ENCODE measurements around the gene INPP5A. TPM values are rescaled to one million over a fixed set of nuclear protein-coding genes. Genes with fewer than 3 reads are reported as not detected.

INPP5A gene
- total and polyA plus RNA-seq, 9 of the 15 experiments (the other 6 are each of a cell fraction or from before 2014, with no cell fraction given) = 0.66 to 11.6 (median 7.7) TPM

GRCh38 chr10:132566892-132567291 lies 29.3 kb downstream of the INPP5A start:
- BruUV-seq (replicated peaks) = no TSS peak
- POLR2A ChIA-PET = interaction anchor here (0.6 to 1.3 kb wide), 2 partner anchors 12 to 15 kb away, joined by 3 to 4 read pairs; no protein-coding TSS in a partner anchor
- peaks cover 3% of the 10 kb centered on the region for H3K9me1 ChIP-seq (ENCODE audit: control insufficient read depth, insufficient read depth, low read length)
- H3K9ac ChIP-seq (ENCODE audit: insufficient read depth in 1 of 2, low read depth in 2 of 2, low read length in 2 of 2) = no peak overlapping the region
- no peak for TF ChIP-seq YY1 (IDR thresholded peaks at IDR 0.05; ENCODE audit: borderline replicate concordance in 1 of 3, control insufficient read depth in 1 of 3, extremely low read depth in 1 of 3, insufficient read depth in 3 of 3, insufficient read length in 1 of 3, insufficient replicate concordance in 2 of 3, low read depth in 1 of 3, low read length in 2 of 3)
- no peak for TF ChIP-seq FOXJ2 (tag; IDR thresholded peaks at IDR 0.05)
- no peak for TF ChIP-seq CBX8 (IDR thresholded peaks at IDR 0.05; ENCODE audit: borderline replicate concordance, extremely low read depth, low read depth, low read length, poor library complexity, severe bottlenecking)
- no peak for TF ChIP-seq ELF4 (CRISPR knock-in tag; IDR thresholded peaks at IDR 0.05)
- TF ChIP-seq IRF1 (CRISPR knock-in tag; IDR thresholded peaks at IDR 0.05; ENCODE audit: borderline replicate concordance) = no peak
- TF ChIP-seq KLF16 (IDR thresholded peaks at IDR 0.05) = no peak
- TF ChIP-seq TAF9B (IDR thresholded peaks at IDR 0.05; ENCODE audit: partially characterized antibody) = no peak
- TF ChIP-seq ATF1 (CRISPR knock-in tag; IDR thresholded peaks at IDR 0.05) = no peak
- no peak for TF ChIP-seq ATF1 (tag; IDR thresholded peaks at IDR 0.05)
- no peak for TF ChIP-seq ATF3 (IDR thresholded peaks at IDR 0.05)
- no peak for TF ChIP-seq ATF3 (CRISPR knock-in tag; conservative IDR thresholded peaks at IDR 0.05)
- no peak for TF ChIP-seq ZNF586 (CRISPR knock-in tag; conservative IDR thresholded peaks at IDR 0.05)
- peaks cover 3% of the 10 kb centered on the region; the same call in 2 of the 3 replicates for H3K79me2 ChIP-seq (ENCODE audit: control insufficient read depth, insufficient read depth, low read length)
- no peak overlapping the region for H3K4me2 ChIP-seq (ENCODE audit: insufficient read depth, low read length)
- no peak overlapping the region for H2AFZ ChIP-seq (ENCODE audit: low read depth, low read length)
- H3K36me3 ChIP-seq (ENCODE audit: control insufficient read depth, insufficient read depth, low read length) = no peaks in the 10 kb centered on the region
- no peak overlapping the region for H3K27ac ChIP-seq (ENCODE audit: extremely low read depth, low read depth, low read length)
- H3K9me3 ChIP-seq (replicated peaks; ENCODE audit: control insufficient read depth, insufficient read depth, low read depth, low read length) = no peaks in the 10 kb centered on the region
- 56% methylated on average over 6 of the region's 6 CpGs for WGBS (ENCODE audit: insufficient coverage, low coverage, missing lambda C conversion rate)
- in situ Hi-C loops (cut with MboI) (no loop called here), intact Hi-C loops (cut with micrococcal nuclease) (no loop called here)
- H3K27me3 ChIP-seq (ENCODE audit: control insufficient read depth in 2 of 2, insufficient read depth in 2 of 2, low read length in 2 of 2) = no peaks in the 10 kb centered on the region
- CTCF ChIA-PET (ENCODE audit: low intra/inter-chr PET ratio) = no interaction called here
- peaks cover 11 to 29% of the 10 kb centered on the region in 2 experiments for H3K4me1 ChIP-seq (replicated peaks in 1 of 2; ENCODE audit: control insufficient read depth in 2 of 2, insufficient read depth in 2 of 2, low read length in 2 of 2)
- no peak overlapping the region for H3K4me3 ChIP-seq
- ATAC-seq = no peak
- no peaks in the 10 kb centered on the region; the same call in 1 of the 2 replicates for H4K20me1 ChIP-seq (replicated peaks; ENCODE audit: control insufficient read depth, insufficient read depth, low read length)
- DNase-seq (ENCODE audit: extremely low read depth in 1 of 4, low spot score in 3 of 4) = no peak
- FAIRE-seq = no peak

Measured in K562 (cell line).